GM12878 (cell line): Measurements from ENCODE around the gene NPAS3.

ENCODE experiments used
- ATF3 ChIP-seq: IDR thresholded peaks from 2 replicates; pipeline ENCODE4 v1.6.1; 2011; ENCODE audit warnings: low read depth, mild to moderate bottlenecking, low read length, moderate library complexity, borderline replicate concordance; ENCODE audit errors: extremely low read depth
- CTCF ChIP-seq, 3 experiments: IDR thresholded peaks in 2 of 3; conservative IDR thresholded peaks in 1 of 3; 2 replicates each; pipeline ENCODE4 v1.5.1; 2011; ENCODE audit warnings: low read depth in 3 of 3, low read length in 3 of 3, mild to moderate bottlenecking in 3 of 3, control low read depth in 2 of 3, moderate library complexity in 2 of 3, inconsistent platforms in 1 of 3, mixed read lengths in 1 of 3; ENCODE audit not compliant: control insufficient read depth in 2 of 3, insufficient read depth in 1 of 3; ENCODE audit errors: extremely low read depth in 1 of 3
- EGR1 ChIP-seq, 2 experiments: IDR thresholded peaks; 1 replicate in 1 of 2; 2 replicates in 1 of 2; pipeline ENCODE4 v1.6.1; 2011 to 2012; ENCODE audit warnings: low read depth in 2 of 2, low read length in 2 of 2, borderline replicate concordance in 1 of 2, mild to moderate bottlenecking in 1 of 2, moderate library complexity in 1 of 2
- HCFC1 ChIP-seq: fragments of 150-350 bp; IDR thresholded peaks from 2 replicates; pipeline ENCODE4 v1.6.1; 2014; ENCODE audit warnings: low read length
- MEF2B ChIP-seq: fragments of 450-650 bp; IDR thresholded peaks from 2 replicates; pipeline ENCODE4 v1.6.1; 2018; ENCODE audit warnings: mild to moderate bottlenecking, moderate library complexity; ENCODE audit not compliant: partially characterized antibody, poor library complexity, severe bottlenecking
- PBX3 ChIP-seq: IDR thresholded peaks from 2 replicates; pipeline ENCODE4 v1.6.1; 2011; ENCODE audit warnings: mild to moderate bottlenecking, low read depth, low read length, moderate library complexity; ENCODE audit not compliant: insufficient replicate concordance
- POLR2AphosphoS5 ChIP-seq: IDR thresholded peaks from 2 replicates; pipeline ENCODE4 v1.6.1; 2011; ENCODE audit warnings: mild to moderate bottlenecking, low read length, inconsistent platforms
- USF2 ChIP-seq: IDR thresholded peaks from 2 replicates; pipeline ENCODE4 v1.6.1; 2011; ENCODE audit warnings: low read depth, low read length, improper control_type of control experiment, borderline replicate concordance
- ZNF24 ChIP-seq: fragments of 450-650 bp; IDR thresholded peaks from 2 replicates; pipeline ENCODE4 v1.6.1; 2017; ENCODE audit warnings: antibody characterized with exemption, mild to moderate bottlenecking

GRCh38 chr14:33414041-33414440, 475.4 kb downstream of the NPAS3 start:
- TF ChIP-seq EGR1 (IDR thresholded peaks at IDR 0.05; ENCODE audit: borderline replicate concordance in 1 of 2, low read depth in 2 of 2, low read length in 2 of 2) = no peak
- TF ChIP-seq CTCF (IDR thresholded peaks at IDR 0.05 in 2 of 3, conservative IDR thresholded peaks at IDR 0.05 in 1 of 3; ENCODE audit: control insufficient read depth in 2 of 3, extremely low read depth in 1 of 3, insufficient read depth in 1 of 3, low read depth in 3 of 3, low read length in 3 of 3) = no peak
- TF ChIP-seq MEF2B = no peak
- TF ChIP-seq POLR2AphosphoS5 = no peak
- TF ChIP-seq PBX3 = no peak
- no peak for TF ChIP-seq ZNF24
- TF ChIP-seq HCFC1 = no peak
- no peak for TF ChIP-seq ATF3
- no peak for TF ChIP-seq USF2
